ENCODE data around the gene COX6B2.

DNA sequence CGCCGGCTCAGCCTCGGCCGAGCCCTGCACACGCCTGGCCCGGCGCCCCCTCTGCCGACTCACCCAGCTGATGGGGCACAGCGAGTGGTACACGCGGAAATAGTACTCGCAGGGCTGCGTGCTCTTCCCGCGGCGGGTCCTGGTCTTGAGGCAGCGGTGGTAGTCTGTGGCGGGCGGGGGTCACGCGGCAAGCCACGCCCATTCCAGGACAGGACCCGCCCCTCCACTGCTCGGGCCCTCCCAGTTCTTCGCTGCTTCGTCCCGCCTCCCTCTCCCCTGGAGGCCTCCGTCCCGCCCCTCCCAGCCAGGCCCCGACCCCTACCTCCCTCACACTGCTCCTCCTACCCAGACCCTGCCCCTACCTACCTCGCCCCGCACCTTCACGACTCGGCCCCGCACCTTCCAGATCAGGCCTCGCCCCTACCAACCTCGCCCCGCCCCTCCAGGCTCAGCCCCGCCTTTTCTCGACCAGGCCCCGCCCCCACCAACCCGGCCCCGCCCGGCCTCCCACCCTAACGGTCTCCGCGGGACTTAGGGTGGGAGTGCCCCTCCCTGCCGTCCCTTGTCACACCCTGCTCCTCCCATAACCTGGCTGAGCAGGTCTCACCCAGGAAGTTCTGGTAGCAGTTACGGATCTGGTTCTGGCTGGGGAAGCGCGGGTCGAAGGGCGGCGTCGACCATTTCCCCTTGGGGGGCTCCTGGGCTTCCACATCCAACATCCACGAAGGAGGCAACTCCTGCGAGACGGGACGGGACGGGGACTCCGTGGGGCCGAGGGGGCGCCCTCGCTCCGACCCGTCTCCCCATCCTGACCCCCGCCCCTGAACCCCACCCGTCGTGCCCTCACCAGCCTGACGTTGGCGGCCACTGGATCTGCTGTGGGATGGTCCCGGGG, 469 bp downstream of the COX6B2 start:
- TF ChIP-seq, protein P1, sequence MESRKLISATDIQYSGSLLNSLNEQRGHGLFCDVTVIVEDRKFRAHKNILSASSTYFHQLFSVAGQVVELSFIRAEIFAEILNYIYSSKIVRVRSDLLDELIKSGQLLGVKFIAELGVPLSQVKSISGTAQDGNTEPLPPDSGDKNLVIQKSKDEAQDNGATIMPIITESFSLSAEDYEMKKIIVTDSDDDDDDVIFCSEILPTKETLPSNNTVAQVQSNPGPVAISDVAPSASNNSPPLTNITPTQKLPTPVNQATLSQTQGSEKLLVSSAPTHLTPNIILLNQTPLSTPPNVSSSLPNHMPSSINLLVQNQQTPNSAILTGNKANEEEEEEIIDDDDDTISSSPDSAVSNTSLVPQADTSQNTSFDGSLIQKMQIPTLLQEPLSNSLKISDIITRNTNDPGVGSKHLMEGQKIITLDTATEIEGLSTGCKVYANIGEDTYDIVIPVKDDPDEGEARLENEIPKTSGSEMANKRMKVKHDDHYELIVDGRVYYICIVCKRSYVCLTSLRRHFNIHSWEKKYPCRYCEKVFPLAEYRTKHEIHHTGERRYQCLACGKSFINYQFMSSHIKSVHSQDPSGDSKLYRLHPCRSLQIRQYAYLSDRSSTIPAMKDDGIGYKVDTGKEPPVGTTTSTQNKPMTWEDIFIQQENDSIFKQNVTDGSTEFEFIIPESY (IDR thresholded peaks at IDR 0.05), result no peak
- TF ChIP-seq, protein P2, sequence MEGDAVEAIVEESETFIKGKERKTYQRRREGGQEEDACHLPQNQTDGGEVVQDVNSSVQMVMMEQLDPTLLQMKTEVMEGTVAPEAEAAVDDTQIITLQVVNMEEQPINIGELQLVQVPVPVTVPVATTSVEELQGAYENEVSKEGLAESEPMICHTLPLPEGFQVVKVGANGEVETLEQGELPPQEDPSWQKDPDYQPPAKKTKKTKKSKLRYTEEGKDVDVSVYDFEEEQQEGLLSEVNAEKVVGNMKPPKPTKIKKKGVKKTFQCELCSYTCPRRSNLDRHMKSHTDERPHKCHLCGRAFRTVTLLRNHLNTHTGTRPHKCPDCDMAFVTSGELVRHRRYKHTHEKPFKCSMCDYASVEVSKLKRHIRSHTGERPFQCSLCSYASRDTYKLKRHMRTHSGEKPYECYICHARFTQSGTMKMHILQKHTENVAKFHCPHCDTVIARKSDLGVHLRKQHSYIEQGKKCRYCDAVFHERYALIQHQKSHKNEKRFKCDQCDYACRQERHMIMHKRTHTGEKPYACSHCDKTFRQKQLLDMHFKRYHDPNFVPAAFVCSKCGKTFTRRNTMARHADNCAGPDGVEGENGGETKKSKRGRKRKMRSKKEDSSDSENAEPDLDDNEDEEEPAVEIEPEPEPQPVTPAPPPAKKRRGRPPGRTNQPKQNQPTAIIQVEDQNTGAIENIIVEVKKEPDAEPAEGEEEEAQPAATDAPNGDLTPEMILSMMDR (IDR thresholded peaks at IDR 0.05; ENCODE audit: low read depth, low read length, missing input control), result no peak
- TF ChIP-seq TAF1 (conservative IDR thresholded peaks at IDR 0.05) (no peak), YY1 (IDR thresholded peaks at IDR 0.05) (no peak), NR2F2 (IDR thresholded peaks at IDR 0.05) (no peak), SP1 (IDR thresholded peaks at IDR 0.05) (no peak), RAD21 (IDR thresholded peaks at IDR 0.05) (no peak), EGR1 (IDR thresholded peaks at IDR 0.05; ENCODE audit: low read depth in 2 of 2) (no peak)
- TF ChIP-seq, protein P3, sequence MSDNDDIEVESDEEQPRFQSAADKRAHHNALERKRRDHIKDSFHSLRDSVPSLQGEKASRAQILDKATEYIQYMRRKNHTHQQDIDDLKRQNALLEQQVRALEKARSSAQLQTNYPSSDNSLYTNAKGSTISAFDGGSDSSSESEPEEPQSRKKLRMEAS (IDR thresholded peaks at IDR 0.05), result no peak
- TF ChIP-seq, protein P4, sequence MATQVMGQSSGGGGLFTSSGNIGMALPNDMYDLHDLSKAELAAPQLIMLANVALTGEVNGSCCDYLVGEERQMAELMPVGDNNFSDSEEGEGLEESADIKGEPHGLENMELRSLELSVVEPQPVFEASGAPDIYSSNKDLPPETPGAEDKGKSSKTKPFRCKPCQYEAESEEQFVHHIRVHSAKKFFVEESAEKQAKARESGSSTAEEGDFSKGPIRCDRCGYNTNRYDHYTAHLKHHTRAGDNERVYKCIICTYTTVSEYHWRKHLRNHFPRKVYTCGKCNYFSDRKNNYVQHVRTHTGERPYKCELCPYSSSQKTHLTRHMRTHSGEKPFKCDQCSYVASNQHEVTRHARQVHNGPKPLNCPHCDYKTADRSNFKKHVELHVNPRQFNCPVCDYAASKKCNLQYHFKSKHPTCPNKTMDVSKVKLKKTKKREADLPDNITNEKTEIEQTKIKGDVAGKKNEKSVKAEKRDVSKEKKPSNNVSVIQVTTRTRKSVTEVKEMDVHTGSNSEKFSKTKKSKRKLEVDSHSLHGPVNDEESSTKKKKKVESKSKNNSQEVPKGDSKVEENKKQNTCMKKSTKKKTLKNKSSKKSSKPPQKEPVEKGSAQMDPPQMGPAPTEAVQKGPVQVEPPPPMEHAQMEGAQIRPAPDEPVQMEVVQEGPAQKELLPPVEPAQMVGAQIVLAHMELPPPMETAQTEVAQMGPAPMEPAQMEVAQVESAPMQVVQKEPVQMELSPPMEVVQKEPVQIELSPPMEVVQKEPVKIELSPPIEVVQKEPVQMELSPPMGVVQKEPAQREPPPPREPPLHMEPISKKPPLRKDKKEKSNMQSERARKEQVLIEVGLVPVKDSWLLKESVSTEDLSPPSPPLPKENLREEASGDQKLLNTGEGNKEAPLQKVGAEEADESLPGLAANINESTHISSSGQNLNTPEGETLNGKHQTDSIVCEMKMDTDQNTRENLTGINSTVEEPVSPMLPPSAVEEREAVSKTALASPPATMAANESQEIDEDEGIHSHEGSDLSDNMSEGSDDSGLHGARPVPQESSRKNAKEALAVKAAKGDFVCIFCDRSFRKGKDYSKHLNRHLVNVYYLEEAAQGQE (IDR thresholded peaks at IDR 0.05), result no peak
